HL-60 (cell line): ENCODE results near the gene TOGARAM1.

ENCODE experiments used
- POLR2AphosphoS5 ChIP-seq: IDR thresholded peaks from 2 replicates; pipeline ENCODE4 v1.6.1; 2012; ENCODE audit warnings: low read depth
- SPI1 ChIP-seq: IDR thresholded peaks from 2 replicates; pipeline ENCODE4 v1.6.1; 2012; ENCODE audit warnings: low read depth, mild to moderate bottlenecking, borderline replicate concordance
- TF ChIP-seq, protein P1 (sequence below): IDR thresholded peaks from one replicate; pipeline ENCODE4 v1.5.1; 2011; ENCODE audit warnings: low read length, control low read depth, inconsistent platforms; ENCODE audit not compliant: insufficient read depth
- TF ChIP-seq, protein P2 (sequence below): IDR thresholded peaks from 2 replicates; pipeline ENCODE4 v1.6.1; 2012; ENCODE audit warnings: low read depth; ENCODE audit not compliant: insufficient replicate concordance

DNA sequence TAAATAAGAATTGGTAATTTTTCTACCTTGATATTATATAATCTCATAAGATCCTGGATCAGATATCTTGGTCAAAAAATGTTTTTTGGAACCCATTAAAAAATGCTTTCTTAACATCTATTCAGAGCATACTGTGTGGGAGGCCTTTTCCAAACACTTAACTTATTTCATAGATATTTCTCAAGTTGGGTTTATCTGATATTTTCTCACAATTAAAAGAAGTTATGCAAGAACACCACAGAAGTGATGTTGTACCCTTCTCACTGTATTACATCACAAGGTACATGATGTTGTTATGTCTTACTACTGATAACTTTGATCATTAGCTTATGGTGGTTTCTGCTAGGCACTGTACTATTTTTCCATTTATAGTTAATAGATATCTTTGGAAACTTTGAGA, 98.6 kb downstream of the TOGARAM1 start:
- TF ChIP-seq, protein P1, sequence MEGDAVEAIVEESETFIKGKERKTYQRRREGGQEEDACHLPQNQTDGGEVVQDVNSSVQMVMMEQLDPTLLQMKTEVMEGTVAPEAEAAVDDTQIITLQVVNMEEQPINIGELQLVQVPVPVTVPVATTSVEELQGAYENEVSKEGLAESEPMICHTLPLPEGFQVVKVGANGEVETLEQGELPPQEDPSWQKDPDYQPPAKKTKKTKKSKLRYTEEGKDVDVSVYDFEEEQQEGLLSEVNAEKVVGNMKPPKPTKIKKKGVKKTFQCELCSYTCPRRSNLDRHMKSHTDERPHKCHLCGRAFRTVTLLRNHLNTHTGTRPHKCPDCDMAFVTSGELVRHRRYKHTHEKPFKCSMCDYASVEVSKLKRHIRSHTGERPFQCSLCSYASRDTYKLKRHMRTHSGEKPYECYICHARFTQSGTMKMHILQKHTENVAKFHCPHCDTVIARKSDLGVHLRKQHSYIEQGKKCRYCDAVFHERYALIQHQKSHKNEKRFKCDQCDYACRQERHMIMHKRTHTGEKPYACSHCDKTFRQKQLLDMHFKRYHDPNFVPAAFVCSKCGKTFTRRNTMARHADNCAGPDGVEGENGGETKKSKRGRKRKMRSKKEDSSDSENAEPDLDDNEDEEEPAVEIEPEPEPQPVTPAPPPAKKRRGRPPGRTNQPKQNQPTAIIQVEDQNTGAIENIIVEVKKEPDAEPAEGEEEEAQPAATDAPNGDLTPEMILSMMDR: no peak
- TF ChIP-seq, protein P2, sequence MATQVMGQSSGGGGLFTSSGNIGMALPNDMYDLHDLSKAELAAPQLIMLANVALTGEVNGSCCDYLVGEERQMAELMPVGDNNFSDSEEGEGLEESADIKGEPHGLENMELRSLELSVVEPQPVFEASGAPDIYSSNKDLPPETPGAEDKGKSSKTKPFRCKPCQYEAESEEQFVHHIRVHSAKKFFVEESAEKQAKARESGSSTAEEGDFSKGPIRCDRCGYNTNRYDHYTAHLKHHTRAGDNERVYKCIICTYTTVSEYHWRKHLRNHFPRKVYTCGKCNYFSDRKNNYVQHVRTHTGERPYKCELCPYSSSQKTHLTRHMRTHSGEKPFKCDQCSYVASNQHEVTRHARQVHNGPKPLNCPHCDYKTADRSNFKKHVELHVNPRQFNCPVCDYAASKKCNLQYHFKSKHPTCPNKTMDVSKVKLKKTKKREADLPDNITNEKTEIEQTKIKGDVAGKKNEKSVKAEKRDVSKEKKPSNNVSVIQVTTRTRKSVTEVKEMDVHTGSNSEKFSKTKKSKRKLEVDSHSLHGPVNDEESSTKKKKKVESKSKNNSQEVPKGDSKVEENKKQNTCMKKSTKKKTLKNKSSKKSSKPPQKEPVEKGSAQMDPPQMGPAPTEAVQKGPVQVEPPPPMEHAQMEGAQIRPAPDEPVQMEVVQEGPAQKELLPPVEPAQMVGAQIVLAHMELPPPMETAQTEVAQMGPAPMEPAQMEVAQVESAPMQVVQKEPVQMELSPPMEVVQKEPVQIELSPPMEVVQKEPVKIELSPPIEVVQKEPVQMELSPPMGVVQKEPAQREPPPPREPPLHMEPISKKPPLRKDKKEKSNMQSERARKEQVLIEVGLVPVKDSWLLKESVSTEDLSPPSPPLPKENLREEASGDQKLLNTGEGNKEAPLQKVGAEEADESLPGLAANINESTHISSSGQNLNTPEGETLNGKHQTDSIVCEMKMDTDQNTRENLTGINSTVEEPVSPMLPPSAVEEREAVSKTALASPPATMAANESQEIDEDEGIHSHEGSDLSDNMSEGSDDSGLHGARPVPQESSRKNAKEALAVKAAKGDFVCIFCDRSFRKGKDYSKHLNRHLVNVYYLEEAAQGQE: no peak
- TF ChIP-seq POLR2AphosphoS5 (no peak), SPI1 (no peak)
